Neural progenitor cell (in vitro differentiated cells): Measurements from ENCODE around the gene C2CD4C.

Experiments used
- EZH2 ChIP-seq: fragments of 200-600 bp; sonication (generic); IDR thresholded peaks from 2 replicates; pipeline ENCODE4 v1.6.1; 2017; ENCODE audit warnings: antibody characterized with exemption, mild to moderate bottlenecking, moderate library complexity
- EZH2phosphoT487 ChIP-seq: fragments of 200-600 bp; sonication (generic); IDR thresholded peaks from 2 replicates; pipeline ENCODE4 v1.6.1; 2017; ENCODE audit warnings: antibody characterized with exemption
- TF ChIP-seq, protein P1 (sequence below): fragments of 200-600 bp; sonication (generic); IDR thresholded peaks from 2 replicates; pipeline ENCODE4 v1.5.1; 2017; ENCODE audit warnings: antibody characterized with exemption, mild to moderate bottlenecking

DNA sequence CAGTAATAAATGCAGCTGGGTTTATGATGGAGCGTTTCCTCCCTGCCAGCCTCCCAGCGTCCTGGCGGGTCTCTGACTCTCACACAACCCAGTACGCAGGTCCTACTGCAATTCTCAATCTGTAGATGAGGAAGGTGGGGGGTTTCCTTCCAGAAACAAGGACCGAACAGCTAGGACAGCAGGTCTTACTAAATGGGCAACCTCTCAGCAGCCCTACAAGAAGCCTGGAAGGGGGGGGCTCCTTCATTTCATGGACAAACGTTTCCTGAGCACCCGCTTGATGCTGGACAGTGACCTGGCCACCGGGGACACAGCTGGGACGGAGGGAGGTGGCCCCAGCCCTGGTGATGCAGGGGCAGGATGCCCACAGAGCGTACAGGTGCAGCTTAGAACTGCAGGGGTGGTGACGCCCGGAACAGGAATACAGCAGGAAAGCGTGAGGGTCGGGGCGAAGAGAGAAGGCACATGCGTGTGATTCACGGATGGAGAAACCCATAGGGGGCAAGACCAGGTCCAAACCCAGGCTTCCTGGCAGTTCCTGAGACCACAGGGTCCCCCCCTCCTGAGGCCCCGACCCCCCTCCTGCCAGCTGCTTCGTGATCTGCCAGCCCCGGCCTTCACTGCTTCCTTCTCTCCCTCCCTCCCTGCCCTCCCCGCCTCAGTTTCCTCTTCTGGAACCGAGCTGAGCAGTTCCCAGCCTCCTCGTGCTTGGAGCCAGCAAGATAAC is 732 bp upstream of the C2CD4C start:
- TF ChIP-seq, protein P1, sequence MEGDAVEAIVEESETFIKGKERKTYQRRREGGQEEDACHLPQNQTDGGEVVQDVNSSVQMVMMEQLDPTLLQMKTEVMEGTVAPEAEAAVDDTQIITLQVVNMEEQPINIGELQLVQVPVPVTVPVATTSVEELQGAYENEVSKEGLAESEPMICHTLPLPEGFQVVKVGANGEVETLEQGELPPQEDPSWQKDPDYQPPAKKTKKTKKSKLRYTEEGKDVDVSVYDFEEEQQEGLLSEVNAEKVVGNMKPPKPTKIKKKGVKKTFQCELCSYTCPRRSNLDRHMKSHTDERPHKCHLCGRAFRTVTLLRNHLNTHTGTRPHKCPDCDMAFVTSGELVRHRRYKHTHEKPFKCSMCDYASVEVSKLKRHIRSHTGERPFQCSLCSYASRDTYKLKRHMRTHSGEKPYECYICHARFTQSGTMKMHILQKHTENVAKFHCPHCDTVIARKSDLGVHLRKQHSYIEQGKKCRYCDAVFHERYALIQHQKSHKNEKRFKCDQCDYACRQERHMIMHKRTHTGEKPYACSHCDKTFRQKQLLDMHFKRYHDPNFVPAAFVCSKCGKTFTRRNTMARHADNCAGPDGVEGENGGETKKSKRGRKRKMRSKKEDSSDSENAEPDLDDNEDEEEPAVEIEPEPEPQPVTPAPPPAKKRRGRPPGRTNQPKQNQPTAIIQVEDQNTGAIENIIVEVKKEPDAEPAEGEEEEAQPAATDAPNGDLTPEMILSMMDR = no peak
- no peak for TF ChIP-seq EZH2
- no peak for TF ChIP-seq EZH2phosphoT487
